HL-60 (cell line): Measurements from ENCODE around the gene ARNT2.

Experiments
- CTCF ChIP-seq: IDR thresholded peaks from one replicate; pipeline ENCODE4 v1.5.1; 2011; ENCODE audit warnings: low read length, control low read depth, inconsistent platforms; ENCODE audit not compliant: insufficient read depth
- GABPA ChIP-seq: IDR thresholded peaks from 2 replicates; pipeline ENCODE4 v1.6.1; 2012; ENCODE audit warnings: low read depth
- POLR2AphosphoS5 ChIP-seq: IDR thresholded peaks from 2 replicates; pipeline ENCODE4 v1.6.1; 2012; ENCODE audit warnings: low read depth
- REST ChIP-seq: IDR thresholded peaks from 2 replicates; pipeline ENCODE4 v1.6.1; 2012; ENCODE audit warnings: low read depth; ENCODE audit not compliant: insufficient replicate concordance

GRCh38 chr15:80436511-80437307, 32.5 kb downstream of the ARNT2 start:
- TF ChIP-seq CTCF (no peak), REST (no peak), POLR2AphosphoS5 (no peak), GABPA (no peak)
